GM21447 (cell line): ENCODE data around the gene MRPL40.
"Not testable (repeated sequence)": the region's sequence is repeated elsewhere in the genome, so short reads cannot be mapped to it uniquely, and the experiment has no call there.

ENCODE experiments used
- ATAC-seq: cut with Tn5 transposase; IDR thresholded peaks from one replicate; pipeline ENCODE4 v1.9.1; 2021; ENCODE audit not compliant: unreplicated experiment

MRPL40 gene

DNA sequence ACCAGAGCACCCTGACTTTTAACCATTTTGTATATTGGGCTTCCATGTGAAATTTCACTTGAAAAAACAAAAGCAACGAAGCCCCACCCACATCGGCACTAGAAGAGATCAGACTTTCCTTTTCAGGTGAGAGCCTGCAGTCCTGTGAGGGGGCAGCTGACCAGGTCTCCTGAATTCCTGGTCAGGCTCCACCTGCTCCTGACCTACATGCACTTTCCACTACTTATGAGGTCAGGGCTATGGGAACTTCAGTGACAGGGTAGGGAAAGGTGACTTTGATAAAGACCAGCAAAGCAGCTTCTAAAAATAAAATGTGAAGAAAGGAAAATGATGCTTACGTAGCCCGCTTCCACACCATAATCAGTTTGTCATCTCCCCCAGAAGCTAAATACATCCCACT is 25.5 kb upstream of the MRPL40 start:
- no peak for ATAC-seq

DNA sequence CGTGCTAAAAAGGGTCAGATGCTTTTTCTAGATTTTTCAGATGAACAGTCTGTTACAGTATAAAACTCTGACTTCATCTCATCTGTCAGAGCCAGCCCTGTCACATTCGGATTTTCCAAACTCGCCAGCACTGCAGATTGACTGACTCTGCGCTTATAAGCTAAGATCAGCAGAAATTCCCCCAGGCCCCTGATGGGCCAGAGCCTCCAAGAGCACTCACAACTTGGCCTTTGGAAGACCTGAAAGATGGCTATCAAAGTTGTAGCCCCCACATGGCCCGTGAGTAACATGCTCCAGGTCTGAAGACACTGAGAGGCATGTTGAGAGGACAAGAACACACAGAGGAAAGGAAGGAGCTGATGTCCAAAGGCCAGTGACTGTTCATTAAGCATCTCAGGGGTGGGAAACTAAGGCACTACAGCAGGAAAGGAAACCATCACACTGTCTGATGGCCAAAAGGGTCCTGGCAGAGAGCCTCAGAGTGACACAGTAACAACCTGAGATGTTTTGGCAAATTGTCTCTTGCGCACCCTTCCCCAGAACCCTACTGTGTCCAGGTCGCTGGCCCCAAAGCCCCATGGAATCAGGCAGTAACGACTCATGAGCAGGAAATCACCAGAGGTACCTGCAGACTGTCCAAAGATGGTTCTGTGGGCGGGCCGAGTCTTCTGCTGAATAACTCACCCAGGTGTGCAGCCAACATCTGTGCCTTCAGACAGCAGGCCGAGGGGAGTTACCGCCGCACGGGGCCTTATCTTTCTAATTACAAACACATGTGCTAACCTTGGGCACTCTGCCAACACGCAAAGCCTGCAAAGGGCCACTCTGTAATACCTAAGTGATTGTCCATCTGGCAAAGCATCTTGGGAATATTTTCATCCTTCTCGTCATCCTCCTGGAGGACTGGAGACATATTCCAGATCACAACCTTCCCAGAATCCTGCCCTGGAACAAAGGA is 24.4 kb upstream of the MRPL40 start:
- no peak for ATAC-seq

DNA sequence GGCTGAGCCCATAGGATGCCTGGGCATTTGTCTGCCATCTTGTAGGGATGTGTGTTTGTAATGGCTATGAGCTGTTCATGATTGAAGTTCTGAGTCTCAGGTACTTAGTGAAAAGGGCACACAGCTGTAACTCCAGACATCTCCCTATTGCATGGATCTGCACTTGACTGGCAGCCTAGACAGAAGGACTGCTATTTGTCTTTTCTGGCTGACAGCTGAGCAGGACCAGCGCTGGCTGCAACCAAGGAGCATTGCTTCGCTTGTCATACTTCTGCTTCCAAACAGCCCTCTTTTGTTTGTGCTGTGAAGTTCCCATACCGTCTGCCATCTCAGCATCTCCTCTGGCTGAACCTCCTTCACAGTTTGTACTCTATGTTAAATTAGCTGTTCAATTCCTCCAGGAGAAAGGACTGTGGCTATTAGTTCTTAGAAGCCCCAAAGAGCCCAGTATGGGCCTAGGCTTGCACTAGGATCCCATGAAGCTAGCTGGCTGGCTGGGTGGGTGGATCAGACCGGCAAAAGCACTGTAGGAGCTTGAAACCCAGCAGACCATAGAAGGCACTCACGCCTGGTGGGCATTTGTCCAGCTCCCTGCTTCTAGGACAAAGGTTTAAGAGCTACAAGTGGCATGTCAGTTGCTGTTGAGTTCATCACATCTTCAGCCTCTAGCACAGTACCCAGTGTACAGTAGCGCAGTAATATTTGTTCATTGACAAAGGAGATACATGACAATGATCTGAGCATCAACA is 21.2 kb upstream of the MRPL40 start:
- ATAC-seq, result no peak

DNA sequence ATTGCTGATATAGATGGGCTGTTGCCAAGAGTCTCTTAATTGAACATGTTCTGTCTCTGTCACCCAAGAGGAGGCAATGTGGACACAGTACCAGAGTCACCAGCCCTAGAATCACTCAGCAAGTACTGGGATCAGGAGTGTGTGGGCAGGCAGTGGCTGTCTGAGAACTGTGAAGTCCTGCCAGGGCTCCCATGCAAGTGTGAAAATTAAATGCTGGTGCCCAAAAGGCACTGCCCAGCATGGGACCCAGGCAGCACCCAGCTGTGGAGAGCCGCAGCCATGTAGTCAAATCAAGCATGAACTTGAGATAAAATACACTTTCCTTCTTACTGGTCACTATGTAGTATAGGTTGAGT is 20.7 kb upstream of the MRPL40 start:
- no peak for ATAC-seq

DNA sequence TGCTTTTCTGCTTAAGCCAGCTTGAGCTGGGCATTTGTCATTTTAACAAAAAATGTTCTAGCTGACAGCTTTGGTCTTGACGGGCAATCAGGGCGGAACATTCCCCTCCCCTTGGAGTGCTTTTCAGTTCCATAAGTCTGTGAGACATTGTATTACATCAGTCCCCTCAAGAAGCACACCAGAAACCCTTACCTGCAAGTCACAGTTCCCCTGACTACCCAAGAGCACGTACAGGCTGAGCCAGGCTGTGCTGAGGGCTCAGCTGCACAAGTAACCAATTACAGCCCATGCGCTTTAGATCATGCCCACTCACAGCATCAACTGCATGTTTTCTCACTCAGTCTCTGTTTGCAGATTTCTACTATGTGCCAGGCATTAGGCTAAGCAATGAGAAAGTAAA is 19.9 kb upstream of the MRPL40 start:
- ATAC-seq, result no peak

DNA sequence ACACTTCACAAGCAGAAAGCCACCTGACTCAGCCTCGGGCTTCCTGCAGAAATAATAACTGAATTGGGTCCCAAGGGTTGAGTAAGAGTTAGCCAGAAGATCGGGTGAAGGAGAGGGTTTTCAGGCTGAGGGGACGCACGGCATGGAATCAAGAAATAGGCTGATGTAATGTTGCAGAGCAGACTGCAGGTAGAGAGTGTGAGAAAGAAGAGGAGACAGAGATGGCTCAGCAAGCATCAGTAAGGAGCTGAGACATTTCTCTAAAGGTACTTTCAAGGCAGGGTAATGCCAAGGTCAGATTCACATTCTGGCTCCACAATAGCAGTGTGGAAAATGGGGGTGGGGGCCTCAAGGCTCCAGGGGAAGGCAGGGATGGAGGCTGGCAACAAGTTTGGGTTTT is 19.4 kb upstream of the MRPL40 start:
- ATAC-seq, result no peak

DNA sequence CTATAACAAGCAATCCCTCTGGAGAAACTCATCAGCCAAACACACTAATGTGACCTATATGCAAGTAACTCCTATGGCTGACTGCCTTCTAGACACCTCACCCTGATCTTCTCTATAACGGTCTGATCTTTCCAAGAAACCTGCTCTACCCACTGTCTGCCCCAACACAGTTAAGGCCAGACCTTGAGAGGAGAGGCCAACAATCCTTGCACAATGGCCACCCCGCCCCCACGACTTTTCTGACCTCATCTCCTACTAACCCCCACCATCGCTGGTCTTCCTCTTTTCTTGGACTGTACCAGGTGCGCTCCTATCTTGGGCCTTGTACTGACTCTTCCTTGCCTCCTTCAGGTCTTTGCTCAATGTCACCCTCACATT is 13.3 kb upstream of the MRPL40 start:
- no peak for ATAC-seq

DNA sequence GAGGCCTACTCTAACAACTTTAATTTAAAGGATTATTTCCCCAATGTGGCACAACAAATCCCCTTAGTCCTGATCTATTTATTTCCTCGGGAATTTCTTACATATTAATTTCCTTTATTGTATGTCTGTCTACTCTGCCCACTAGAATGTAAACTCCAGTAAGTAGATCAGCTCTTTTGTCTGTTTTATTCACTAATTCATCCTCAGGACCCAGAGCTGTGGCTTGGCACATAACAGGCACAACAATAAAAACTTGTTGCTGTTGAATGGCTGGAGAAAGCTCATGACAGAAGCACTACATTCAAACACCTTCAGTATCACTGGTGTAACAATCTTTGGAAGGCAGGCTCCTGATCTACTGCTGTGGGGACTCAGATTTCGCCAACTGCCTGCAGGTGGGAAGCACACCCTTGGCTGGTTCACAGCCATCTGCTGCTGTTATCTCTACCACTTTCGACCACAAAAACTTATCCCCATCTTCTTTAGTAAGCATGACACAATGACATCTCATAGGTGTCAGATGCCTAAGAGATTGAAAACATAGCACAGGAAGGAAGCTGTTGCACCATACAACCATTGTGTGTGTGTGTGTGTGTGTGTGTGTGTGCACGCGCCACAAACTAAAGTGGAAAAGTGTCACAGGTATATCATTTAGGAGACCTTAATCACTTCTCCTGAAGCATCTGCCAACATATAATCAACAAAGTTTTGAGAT is 12.7 kb upstream of the MRPL40 start:
- no peak for ATAC-seq

DNA sequence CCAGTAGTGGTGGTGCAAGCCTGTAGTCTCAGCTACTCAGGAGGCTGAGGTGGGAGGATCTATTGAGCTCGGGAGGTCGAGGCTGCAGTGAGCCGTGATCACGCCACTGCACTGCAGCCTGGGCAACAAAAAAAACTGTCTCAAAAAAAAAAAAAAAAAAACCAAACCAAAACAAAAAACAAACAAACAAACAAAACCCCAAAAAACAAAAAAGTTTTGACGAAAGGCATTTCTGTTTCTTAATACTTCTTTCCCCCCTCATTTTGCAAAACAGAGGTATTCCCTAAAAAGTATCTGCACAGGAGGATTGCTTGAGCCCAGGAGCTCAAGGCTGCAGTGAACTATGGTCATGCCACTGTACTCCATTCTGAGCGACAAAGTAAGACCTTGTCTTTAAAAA is 12.0 kb upstream of the MRPL40 start:
- ATAC-seq, result no peak

DNA sequence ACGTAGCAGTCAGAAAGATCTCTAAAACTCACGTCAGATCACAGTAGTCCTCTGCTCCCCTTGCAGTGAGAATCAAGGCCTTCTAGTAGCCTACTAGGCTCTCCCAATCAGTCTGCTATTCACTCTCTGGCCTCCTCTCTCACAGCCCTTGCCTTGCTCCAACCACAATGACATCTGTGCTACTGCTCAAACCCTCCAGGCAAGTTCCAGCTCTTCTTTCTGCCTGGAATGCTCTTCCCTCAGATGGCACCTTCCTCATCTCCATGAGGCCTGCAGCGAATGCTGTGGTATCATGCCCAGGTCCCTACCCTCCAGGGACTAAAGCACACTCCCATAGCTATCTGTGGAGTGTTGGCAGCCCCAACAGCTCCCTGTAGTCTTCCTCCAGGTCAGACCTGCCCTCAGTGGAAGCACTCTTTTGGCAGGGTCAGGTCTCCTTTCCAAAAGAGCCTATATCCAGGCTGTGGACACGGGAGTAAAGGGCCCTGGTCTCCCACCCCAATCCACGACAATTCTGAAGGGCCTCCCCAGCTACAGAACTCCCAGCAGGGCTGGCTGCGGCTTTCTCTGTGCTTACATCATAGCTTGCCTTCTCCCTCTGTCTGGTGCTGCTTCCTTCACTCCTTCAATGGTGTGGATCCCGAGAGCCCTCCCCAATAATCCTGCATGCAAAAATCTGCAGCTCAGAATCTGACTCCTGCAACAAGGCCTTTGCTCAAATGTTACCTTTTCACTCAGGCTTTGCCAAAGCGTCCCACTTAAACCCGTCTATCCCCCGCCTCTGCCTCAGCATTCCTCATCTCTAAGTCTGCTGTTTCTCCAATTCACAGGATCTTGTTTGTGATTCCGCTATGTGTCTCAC is 9.7 kb upstream of the MRPL40 start:
- ATAC-seq, result no peak

DNA sequence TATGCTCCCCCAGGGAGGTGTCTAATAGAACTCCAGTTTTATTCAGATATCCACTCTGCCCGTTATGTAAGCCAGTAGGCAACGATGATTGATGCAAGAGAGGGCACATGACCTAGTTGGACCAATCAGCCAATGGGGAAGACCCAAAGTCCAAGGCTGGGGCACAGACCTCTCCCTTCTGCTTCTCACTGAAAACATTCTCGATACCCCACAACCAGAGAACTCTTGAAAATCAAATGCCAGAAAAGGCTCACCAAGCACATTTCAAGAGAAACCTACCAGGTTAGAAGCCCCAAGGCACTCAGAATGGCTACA is 8.2 kb upstream of the MRPL40 start:
- ATAC-seq, result no peak

DNA sequence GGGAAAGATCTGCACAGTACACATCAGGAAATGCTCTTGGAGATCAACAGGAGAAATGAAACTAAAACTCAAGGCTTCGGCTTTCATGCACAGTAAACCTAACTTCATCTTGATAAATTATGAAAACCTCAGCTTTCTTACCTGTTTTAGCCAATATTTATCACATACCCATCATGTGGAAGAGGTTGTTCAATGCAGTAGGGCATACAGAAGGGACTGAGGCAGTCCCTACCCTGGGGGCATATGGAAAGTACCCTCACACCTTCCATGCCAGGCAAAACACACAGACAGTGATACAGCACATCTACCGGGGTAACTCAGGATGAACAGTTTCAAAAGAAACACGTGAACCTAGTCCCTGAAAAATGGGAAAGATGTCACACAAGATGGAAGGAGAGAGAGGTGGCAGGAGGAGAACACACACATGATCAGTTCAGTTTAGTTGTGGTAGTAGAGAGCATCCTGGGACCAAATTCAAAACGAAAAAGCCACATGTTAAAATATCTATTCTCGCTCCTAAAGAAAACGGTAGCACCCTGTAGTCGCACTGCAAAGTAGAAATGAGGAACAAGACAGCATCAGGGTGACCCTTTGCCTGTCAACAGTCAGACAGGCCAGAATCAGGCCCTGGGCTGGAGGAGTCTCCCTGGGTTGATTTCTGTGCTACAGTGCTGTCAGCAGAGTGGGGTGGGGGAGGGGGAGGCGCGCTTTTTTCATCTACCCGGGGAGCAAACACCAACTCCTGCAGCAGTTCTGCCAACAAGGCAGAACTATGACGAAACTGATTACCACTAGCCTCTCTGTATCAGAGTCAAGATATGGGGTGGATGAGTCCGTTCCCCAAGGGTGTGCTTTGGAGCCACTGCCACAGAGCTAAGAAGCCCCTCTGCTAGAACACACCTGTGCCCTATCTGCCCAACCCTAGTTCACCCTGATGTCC is 2.1 kb upstream of the MRPL40 start:
- ATAC-seq, result no peak

DNA sequence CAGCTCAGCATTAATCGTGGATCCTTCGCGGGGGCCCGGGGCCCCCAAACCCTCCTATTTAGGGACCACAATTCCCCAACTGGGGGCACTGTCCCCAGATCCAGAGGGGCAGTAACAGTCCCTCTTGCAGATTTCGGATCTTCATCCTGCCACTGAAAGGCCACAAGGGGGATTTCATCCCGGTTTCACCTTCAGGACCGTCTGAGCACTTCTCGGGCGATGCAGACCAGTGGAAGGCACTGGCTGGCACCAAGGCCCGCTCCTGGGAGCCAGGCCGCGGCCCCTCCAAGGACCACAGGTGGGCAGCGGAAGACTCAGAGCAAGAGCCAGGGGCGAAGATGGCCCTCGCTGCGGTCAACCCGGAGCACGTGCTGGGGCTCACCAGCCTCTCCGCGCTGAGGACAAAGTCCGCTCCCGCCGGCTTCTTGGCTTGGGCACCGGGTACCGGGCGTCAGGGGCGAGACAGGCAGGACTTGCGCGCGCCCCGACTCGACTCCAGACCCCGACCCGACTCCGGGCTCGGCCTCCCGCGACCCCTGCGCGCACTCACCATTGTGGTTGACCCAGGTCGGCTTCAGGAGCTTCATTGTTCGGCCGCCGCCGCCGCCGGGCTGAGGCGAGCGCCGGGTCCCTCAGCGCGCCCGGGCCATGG is 1.3 kb upstream of the MRPL40 start:
- ATAC-seq, result no peak

DNA sequence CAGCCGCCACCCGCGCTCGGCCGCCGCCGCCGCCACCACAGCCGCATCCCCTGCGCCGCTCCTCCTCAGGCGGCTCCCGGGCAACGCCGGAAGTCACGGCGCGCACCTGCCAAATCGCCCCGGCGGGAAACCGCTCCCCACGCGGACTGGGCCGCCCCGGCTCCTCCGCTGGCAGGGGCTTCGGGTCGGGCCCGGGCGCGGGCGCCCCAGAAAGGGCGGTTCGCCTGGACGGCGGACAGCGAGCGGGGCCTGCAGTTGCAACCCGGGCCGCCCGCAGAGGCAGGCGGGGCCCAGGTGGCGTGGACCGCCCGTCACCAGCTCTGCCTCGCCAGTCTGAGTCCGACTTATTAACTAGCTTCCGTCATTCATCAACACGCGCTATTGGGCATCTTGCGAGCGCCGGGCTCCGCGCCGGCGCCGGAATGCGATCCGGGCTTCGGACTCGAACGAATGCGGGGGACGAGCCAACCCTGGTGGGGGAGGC is 654 bp upstream of the MRPL40 start, which contains the start of gene HIRA:
HIRA (minus strand) TSS at position 85 of the 484 bp plus-strand sequence. CDS start 257 bp downstream, outside the sequence.
- ATAC-seq, result peak; percentile 42

DNA sequence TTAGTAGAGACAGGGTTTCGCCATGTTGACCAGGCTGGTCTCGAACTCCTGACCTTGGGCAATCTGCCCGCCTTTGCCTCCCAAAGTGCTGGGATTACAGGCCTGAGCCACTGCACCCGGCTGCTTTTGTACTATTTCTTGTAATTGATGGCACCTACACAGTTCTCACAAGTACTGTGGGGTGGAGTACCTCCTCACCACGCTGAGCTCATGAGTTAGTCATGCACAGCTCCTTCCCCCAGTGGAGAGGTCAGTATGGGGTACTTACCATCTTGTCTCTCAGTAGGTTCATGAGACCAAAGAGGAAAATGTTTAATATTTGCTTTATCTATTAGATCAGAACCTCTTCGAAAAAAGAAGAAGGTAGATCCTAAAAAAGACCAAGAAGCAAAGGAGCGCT is 2.1 kb downstream of the MRPL40 start:
- ATAC-seq, result no peak

DNA sequence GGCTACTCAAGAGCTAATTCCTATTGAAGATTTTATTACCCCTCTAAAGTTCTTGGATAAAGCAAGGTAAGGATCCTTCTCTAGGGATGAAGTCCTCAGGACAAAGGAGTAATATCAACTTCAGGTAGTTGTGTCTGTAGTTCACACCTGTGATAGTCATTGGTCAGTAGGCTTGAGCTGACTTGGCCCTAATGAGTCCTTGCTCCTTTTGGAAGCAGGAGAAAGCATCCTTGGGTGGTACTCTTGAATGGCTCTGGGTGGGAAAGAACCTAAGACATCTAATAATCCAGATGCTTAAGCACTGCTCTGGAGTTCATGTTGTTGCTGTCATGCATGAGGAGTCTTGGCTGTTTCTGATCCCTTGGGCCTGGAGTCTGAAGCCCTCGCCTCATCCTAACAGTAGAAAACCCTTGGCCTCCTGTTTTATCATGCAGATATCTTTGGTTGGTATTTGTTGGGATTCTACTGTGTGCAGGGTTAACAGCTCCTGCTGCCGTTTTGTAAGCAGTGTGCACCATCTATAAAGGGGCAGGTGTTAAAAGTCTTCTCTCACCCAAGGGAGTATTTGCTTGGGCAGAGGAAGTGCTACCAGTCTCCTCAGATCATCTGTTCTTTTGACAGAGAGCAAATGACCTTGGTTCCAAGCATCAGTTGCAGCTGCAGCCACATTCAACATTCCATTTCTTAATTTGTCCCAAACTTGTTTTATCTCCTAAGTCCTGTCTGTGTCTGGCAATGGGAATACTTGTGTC is 2.7 kb downstream of the MRPL40 start:
- ATAC-seq, result no peak

DNA sequence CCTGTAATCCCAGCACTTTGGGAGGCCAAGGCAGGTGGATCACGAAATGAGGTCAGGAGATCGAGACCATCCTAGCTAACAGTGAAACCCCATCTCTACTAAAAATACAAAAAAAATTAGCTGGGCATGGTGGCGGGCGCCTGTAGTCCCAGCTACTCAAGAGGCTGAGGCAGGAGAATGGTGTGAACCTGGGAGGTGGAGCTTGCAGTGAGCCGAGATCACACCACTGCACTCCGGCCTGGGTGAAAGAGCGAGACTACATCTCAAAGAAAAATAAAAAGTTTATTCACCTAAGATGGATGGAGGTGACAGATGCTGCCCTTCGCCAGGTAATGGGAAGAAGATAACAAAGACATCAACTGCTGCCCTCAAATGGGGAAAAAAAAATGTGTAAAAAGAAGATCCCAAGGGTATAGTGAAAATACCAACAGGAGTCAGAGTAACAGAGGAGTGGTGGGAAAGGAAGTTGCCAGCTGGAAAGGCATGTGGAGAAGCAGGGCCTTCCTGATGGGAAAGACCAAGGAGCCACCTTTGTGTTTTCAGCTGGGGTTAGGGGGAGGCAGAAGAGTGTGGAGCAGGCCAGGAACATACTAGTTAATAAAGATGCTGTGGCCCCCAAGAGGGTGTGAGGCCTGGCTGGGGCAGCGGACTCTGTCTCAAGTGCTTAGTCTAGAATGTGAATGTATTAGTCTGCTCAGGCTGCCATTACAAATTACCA is 4.3 kb downstream of the MRPL40 start:
- ATAC-seq, result not testable (repeated sequence)

DNA sequence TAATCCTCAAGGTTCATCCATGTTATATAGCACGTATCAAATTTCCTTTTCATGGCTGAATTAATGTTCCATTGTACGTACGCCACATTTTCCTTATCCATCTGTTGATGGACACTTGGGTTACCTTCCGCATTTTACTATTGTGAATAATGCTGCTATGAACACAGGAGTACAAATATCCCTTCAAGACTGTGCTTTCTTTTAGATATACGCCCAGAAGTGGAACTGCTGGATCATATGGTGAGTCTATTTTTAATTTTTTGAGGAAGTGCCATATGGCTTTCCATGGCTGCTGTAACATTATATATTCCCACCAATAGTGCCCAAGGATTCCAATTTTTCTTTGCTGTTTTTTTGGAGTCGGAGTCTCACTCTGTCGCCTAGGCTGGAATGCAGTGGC is 6.0 kb downstream of the MRPL40 start:
- ATAC-seq, result no peak
